ENCODE results near the gene PTPRD. TPM values are rescaled to one million over a fixed set of nuclear protein-coding genes. Genes with fewer than 3 reads are reported as not detected.

PTPRD gene
- total and polyA plus RNA-seq, 2 of the 4 experiments (the other 2 are of a cell fraction): 0.07 to 0.18 TPM

GRCh38 chr9:8643896-8644295 is 1968.9 kb downstream of the PTPRD start:
- no peak overlapping the region for H2AK5ac ChIP-seq (ENCODE audit: low read depth, low read length)
- no peaks in the 10 kb centered on the region for H3K79me1 ChIP-seq (ENCODE audit: low read depth in 1 of 2, low read length in 2 of 2)
- no peak overlapping the region for H3K4me2 ChIP-seq (ENCODE audit: low read depth, low read length)
- H2AFZ ChIP-seq (replicated peaks; ENCODE audit: low read length, poor library complexity): no peak overlapping the region
- H3K9me1 ChIP-seq (ENCODE audit: insufficient read depth, low read length): no peaks in the 10 kb centered on the region
- no peaks in the 10 kb centered on the region for H3K36me3 ChIP-seq (ENCODE audit: control insufficient read depth, insufficient read depth, low read length)
- WGBS, 2 experiments (ENCODE audit: extremely low coverage in 2 of 2, insufficient read length in 1 of 2): 83% methylated on average over 2 of the region's 5 CpGs; no CpG with 5 or more reads in 1 of the 2 experiments
- intact Hi-C loops (cut with micrococcal nuclease): no loop called here
- peaks cover 10% of the 10 kb centered on the region for H3K9me3 ChIP-seq (ENCODE audit: control insufficient read depth, insufficient read depth, low read length)
- no peak overlapping the region for H3K27ac ChIP-seq (ENCODE audit: insufficient read depth, low read length)
- no TSS peak for BruUV-seq (replicated peaks)
- H3K18ac ChIP-seq (ENCODE audit: low read depth, low read length): no peak overlapping the region
- no peak overlapping the region for H3K4me3 ChIP-seq (ENCODE audit: insufficient read depth, low read depth, low read length)
- H4K20me1 ChIP-seq (ENCODE audit: insufficient read depth, low read length): no peaks in the 10 kb centered on the region
- H4K8ac ChIP-seq (ENCODE audit: low read depth in 2 of 2, low read length in 2 of 2): no peak overlapping the region
- no peak overlapping the region for H4K91ac ChIP-seq (ENCODE audit: insufficient read depth, low read depth, low read length)
- H3K27me3 ChIP-seq (ENCODE audit: control insufficient read depth, insufficient read depth, low read length): no peaks in the 10 kb centered on the region
- no peak overlapping the region for H2BK5ac ChIP-seq (ENCODE audit: low read depth, low read length, poor library complexity, severe bottlenecking)
- H2BK20ac ChIP-seq (ENCODE audit: low read depth, low read length): no peak overlapping the region
- H4K5ac ChIP-seq (ENCODE audit: low read depth, low read length): no peak overlapping the region
- no peak for TF ChIP-seq CEBPB (IDR thresholded peaks at IDR 0.05; ENCODE audit: low read depth, low read length)
- ATAC-seq (ENCODE audit: low read depth) (no peak), DNase-seq (no peak)
- POLR2A ChIA-PET (ENCODE audit: unreplicated experiment): no interaction called here
- in situ Hi-C loops (cut with MboI; ENCODE audit: low sequenced_read_pairs): no loop called here
- H3K23ac ChIP-seq (ENCODE audit: low read depth, low read length): no peak overlapping the region
- no peak overlapping the region for H2BK120ac ChIP-seq (ENCODE audit: low read depth, low read length)
- H3K4ac ChIP-seq (ENCODE audit: low read depth, low read length): no peak overlapping the region
- dilution Hi-C loops (cut with HindIII; ENCODE audit: low sequenced_read_pairs, unreplicated experiment): no loop called here
- H3K4me1 ChIP-seq (ENCODE audit: control insufficient read depth, insufficient read depth, low read length): no peaks in the 10 kb centered on the region
- H3K9ac ChIP-seq (ENCODE audit: low read depth, low read length): no peak overlapping the region
- no peak overlapping the region for H2AK9ac ChIP-seq (replicated peaks; ENCODE audit: low read depth, low read length, poor library complexity)
- no peak overlapping the region for H3K56ac ChIP-seq (ENCODE audit: extremely low read depth, insufficient read depth, low read length)
- CTCF ChIA-PET: no interaction called here
- H2BK15ac ChIP-seq (ENCODE audit: low read depth, low read length): no peak overlapping the region
- no peak overlapping the region for H3K14ac ChIP-seq (replicated peaks; ENCODE audit: low read depth, low read length)
